Measurements from ENCODE around the gene SOHLH1. TPM values are rescaled to one million over a fixed set of nuclear protein-coding genes. Genes with fewer than 3 reads are reported as not detected.

SOHLH1 gene
- total RNA-seq, 1 experiment from 2014 or later = not detected

- no peak overlapping the region for H3K4me2 ChIP-seq (ENCODE audit: low read length)
- 0 out of 2 replicates have a peak, but pooled peaks cover under 1% of the 10 kb centered on the region for H3K27me3 ChIP-seq (ENCODE audit: insufficient read depth, low read length)
- ATAC-seq (no peak), DNase-seq (ENCODE audit: low read depth, low spot score) (no peak)
- no peaks in the 10 kb centered on the region for H3K36me3 ChIP-seq (ENCODE audit: control insufficient read depth in 1 of 2, insufficient read depth in 2 of 2, low read length in 2 of 2)
- H3K9ac ChIP-seq (ENCODE audit: low read length) = no peak overlapping the region
- ChIA-PET RAD21 (ENCODE audit: low non-redundant PET in 1 of 2, low total read pairs in 2 of 2, uncharacterized antibody in 2 of 2, unreplicated experiment in 2 of 2) (no interaction called here), CTCF (no interaction called here), POLR2A (no interaction called here)
- no peaks in the 10 kb centered on the region for H3K9me2 ChIP-seq (ENCODE audit: insufficient read depth)
- BruUV-seq (replicated peaks) = no TSS peak
- no peak overlapping the region for H3K4me3 ChIP-seq (replicated peaks in 1 of 2; ENCODE audit: low read depth in 1 of 2, low read length in 2 of 2)
- no peaks in the 10 kb centered on the region for H3K9me3 ChIP-seq (ENCODE audit: control insufficient read depth in 1 of 2, insufficient read depth in 1 of 2, low read depth in 1 of 2, low read length in 2 of 2)
- H2AFZ ChIP-seq (ENCODE audit: low read depth, low read length, poor library complexity, severe bottlenecking) = no peak overlapping the region
- peaks cover 6 to 12% of the 10 kb centered on the region in 2 experiments; a peak in 3 of 4 replicates for H3K4me1 ChIP-seq (ENCODE audit: control insufficient read depth in 1 of 2, insufficient read depth in 2 of 2, low read length in 2 of 2)
- intact Hi-C loops (cut with micrococcal nuclease) = no loop called here
- no peaks in the 10 kb centered on the region for H4K20me1 ChIP-seq (ENCODE audit: insufficient read depth)
- no peaks in the 10 kb centered on the region for H3K79me2 ChIP-seq (ENCODE audit: insufficient read depth, low read length)
- no peak overlapping the region for H3K27ac ChIP-seq (ENCODE audit: low read depth, low read length)
- TF ChIP-seq ATF3 (IDR thresholded peaks at IDR 0.05) = no peak
- no peak for TF ChIP-seq EZH2 (IDR thresholded peaks at IDR 0.05)
- no peak for TF ChIP-seq YY1 (IDR thresholded peaks at IDR 0.05; ENCODE audit: extremely low read depth, insufficient replicate concordance, low read depth, low read length)
- no peak for TF ChIP-seq FOSL1 (IDR thresholded peaks at IDR 0.05; ENCODE audit: low read depth)
- no peak for TF ChIP-seq CTCF (IDR thresholded peaks at IDR 0.05 in 2 of 3, conservative IDR thresholded peaks at IDR 0.05 in 1 of 3; ENCODE audit: borderline replicate concordance in 1 of 3, insufficient read depth in 1 of 3, low read depth in 2 of 3, low read length in 2 of 3)
- TF ChIP-seq ELF1 (IDR thresholded peaks at IDR 0.05; ENCODE audit: borderline replicate concordance, low read depth) = no peak
- no peak for TF ChIP-seq CEBPB (IDR thresholded peaks at IDR 0.05; ENCODE audit: low read depth)
- no peak for TF ChIP-seq ZNF274 (IDR thresholded peaks at IDR 0.05; ENCODE audit: low read depth, low read length)
- no peak for TF ChIP-seq ZFX (IDR thresholded peaks at IDR 0.05)
- TF ChIP-seq SRF (IDR thresholded peaks at IDR 0.05; ENCODE audit: low read depth) = no peak
- TF ChIP-seq POLR2AphosphoS5 (IDR thresholded peaks at IDR 0.05; ENCODE audit: low read depth, low read length) = no peak
- TF ChIP-seq POLR2A (IDR thresholded peaks at IDR 0.05; ENCODE audit: borderline replicate concordance, extremely low read depth, insufficient read depth, insufficient read length) = no peak
- TF ChIP-seq REST (IDR thresholded peaks at IDR 0.05; ENCODE audit: low read depth) = no peak
- TF ChIP-seq MAX (IDR thresholded peaks at IDR 0.05) = no peak
These were observed 15.8 kb upstream of the SOHLH1 start for GRCh38 chr9:135715056-135715595.

Measured in HCT116 (cell line).